Stomach (tissue), 4 donors: Measurements from ENCODE around the gene JUNB.

ENCODE experiments used
- EP300 ChIP-seq: sonication (generic); formaldehyde crosslinking; IDR thresholded peaks from one replicate; pipeline ENCODE4 v1.6.1; 2017; ENCODE audit warnings: antibody characterized with exemption
- POLR2A ChIP-seq, 4 donors: fragments of 450-650 bp; IDR thresholded peaks; one replicate each; pipeline ENCODE4 v1.6.1; 2016; ENCODE audit warnings: antibody characterized with exemption in 4 of 4, control low read depth in 2 of 4, mild to moderate bottlenecking in 1 of 4, moderate library complexity in 1 of 4
- POLR2AphosphoS5 ChIP-seq, 3 donors: sonication (generic); formaldehyde crosslinking; IDR thresholded peaks; one replicate each; pipeline ENCODE4 v1.6.1; 2016; ENCODE audit warnings: antibody characterized with exemption in 3 of 3
- TF ChIP-seq, protein P1 (sequence below), 7 experiments: fragments of 450-650 bp in 4 of 7; fragments of 200-600 bp in 3 of 7; sonication (generic) in 3 of 7; IDR thresholded peaks; one replicate each; pipeline ENCODE4 v1.5.1; 2016 to 2019; ENCODE audit warnings: antibody characterized with exemption in 7 of 7, control low read depth in 2 of 7, mild to moderate bottlenecking in 1 of 7

DNA sequence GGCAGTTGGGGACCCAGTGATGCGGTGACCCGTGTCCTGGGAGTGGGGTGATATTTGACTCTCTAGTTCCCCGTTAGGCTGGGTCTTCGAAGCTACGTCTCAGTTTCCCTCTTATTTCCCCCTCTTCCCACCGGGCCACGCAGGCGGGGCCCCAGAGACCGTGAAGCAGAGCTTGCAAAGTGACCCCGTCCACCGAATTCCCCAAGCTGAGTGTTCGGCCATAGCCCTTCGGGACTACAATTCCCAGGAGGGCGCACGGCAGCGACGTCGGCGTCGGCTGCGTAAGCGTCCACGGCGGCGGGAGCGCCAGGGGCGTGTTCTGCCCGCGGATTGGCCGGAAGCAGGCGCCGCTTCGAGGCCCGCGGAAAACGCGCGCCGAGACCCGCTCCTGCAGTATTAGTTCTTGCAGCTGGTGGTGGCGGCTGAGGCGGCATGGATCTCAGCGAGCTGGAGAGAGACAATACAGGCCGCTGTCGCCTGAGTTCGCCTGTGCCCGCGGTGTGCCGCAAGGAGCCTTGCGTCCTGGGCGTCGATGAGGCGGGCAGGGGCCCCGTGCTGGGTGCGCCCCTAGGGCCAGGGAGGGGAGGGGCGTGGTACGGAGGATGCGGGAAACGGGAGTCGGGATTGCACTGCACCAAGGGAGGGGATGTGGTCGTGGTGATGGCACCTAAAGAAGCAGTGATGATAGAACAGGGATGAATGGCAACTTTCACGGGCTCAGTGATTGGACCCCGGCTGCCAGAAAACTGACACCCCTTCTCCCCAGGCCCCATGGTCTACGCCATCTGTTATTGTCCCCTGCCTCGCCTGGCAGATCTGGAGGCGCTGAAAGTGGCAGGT, 15.2 kb downstream of the JUNB start, which contains the start of gene RNASEH2A:
- TF ChIP-seq, protein P1, sequence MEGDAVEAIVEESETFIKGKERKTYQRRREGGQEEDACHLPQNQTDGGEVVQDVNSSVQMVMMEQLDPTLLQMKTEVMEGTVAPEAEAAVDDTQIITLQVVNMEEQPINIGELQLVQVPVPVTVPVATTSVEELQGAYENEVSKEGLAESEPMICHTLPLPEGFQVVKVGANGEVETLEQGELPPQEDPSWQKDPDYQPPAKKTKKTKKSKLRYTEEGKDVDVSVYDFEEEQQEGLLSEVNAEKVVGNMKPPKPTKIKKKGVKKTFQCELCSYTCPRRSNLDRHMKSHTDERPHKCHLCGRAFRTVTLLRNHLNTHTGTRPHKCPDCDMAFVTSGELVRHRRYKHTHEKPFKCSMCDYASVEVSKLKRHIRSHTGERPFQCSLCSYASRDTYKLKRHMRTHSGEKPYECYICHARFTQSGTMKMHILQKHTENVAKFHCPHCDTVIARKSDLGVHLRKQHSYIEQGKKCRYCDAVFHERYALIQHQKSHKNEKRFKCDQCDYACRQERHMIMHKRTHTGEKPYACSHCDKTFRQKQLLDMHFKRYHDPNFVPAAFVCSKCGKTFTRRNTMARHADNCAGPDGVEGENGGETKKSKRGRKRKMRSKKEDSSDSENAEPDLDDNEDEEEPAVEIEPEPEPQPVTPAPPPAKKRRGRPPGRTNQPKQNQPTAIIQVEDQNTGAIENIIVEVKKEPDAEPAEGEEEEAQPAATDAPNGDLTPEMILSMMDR (IDR thresholded peaks at IDR 0.05): peak in 1 of 7 experiments; percentile 15
- no peak for TF ChIP-seq EP300
- TF ChIP-seq POLR2A (IDR thresholded peaks at IDR 0.05): no peak
- peak; percentile 30 to 90 (median 70) for TF ChIP-seq POLR2AphosphoS5 (IDR thresholded peaks at IDR 0.05)
